Mammary epithelial cell (primary cell): Measurements from ENCODE around the gene HOXB7.

Experiments
- EZH2 ChIP-seq: IDR thresholded peaks from 2 replicates; pipeline ENCODE4 v1.6.1; 2012; ENCODE audit warnings: low read length, inconsistent platforms, borderline replicate concordance
- TF ChIP-seq, protein P1 (sequence below), 2 donors: IDR thresholded peaks in 1 of 2; conservative IDR thresholded peaks in 1 of 2; 2 replicates each; pipeline ENCODE4 v1.5.1; 2011 to 2012; ENCODE audit warnings: inconsistent platforms in 2 of 2, low read length in 2 of 2, mild to moderate bottlenecking in 2 of 2, control low read depth in 1 of 2, low read depth in 1 of 2; ENCODE audit not compliant: insufficient read depth in 1 of 2; ENCODE audit errors: extremely low read depth in 1 of 2

DNA sequence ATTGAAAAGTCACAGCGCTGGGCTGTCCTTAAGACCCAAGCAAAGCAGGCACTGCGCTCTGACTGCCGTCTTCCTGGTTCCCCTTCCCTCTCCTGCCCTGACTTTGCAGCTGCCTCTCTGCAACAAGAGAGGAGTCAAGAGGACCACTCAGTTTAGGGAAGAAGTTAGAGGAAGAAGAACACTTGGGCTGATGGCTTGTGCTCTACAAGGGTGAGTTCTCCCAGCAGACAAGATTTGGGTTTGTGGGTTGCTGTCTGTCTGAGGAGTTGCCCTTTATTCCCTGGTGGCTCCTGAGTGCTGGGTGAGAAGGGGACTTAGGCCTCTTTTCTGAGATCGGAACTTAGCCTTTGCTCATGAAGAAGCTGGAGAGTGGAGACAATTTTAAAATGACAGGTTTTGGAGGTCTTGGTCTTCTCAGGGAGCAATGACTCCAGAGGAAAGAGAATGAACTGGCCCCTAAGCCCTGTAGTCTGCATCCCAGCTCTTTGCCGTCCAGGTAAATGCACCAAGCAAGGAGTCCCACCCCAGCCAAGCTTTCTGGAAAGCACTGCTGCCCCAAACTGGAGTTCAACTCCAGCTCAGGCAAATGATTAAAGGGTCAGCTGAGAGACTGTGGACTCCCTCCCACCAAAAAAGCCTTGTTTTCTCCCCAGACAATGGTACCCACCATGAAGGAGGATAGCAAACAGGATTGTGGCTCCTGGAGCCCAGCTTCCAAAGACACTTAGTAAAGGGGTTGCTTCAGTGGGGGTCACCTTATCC, 18.0 kb upstream of the HOXB7 start:
- TF ChIP-seq, protein P1, sequence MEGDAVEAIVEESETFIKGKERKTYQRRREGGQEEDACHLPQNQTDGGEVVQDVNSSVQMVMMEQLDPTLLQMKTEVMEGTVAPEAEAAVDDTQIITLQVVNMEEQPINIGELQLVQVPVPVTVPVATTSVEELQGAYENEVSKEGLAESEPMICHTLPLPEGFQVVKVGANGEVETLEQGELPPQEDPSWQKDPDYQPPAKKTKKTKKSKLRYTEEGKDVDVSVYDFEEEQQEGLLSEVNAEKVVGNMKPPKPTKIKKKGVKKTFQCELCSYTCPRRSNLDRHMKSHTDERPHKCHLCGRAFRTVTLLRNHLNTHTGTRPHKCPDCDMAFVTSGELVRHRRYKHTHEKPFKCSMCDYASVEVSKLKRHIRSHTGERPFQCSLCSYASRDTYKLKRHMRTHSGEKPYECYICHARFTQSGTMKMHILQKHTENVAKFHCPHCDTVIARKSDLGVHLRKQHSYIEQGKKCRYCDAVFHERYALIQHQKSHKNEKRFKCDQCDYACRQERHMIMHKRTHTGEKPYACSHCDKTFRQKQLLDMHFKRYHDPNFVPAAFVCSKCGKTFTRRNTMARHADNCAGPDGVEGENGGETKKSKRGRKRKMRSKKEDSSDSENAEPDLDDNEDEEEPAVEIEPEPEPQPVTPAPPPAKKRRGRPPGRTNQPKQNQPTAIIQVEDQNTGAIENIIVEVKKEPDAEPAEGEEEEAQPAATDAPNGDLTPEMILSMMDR (conservative IDR thresholded peaks at IDR 0.05 in 1 of 2, IDR thresholded peaks at IDR 0.05 in 1 of 2; ENCODE audit: extremely low read depth in 1 of 2, insufficient read depth in 1 of 2, low read depth in 1 of 2, low read length in 2 of 2): no peak
- TF ChIP-seq EZH2: peak; percentile 36
